Progenitor cell of endocrine pancreas (in vitro differentiated cells): ENCODE data around the gene FHOD3. TPM values are rescaled to one million over a fixed set of nuclear protein-coding genes. Genes with fewer than 3 reads are reported as not detected.

Experiments
- DNase-seq: peaks from one replicate; pipeline ENCODE4 v3.0.0; 2021; ENCODE audit warnings: low spot score; ENCODE audit not compliant: unreplicated experiment
- H3K27ac Mint-ChIP-seq: 2 replicates; pipeline ENCODE4 v1.8.0; 2021; ENCODE audit warnings: mild to moderate bottlenecking, moderate library complexity, mixed read lengths
- H3K27me3 Mint-ChIP-seq: 2 replicates; pipeline ENCODE4 v1.8.0; 2021; ENCODE audit warnings: mixed read lengths
- H3K36me3 Mint-ChIP-seq: 2 replicates; pipeline ENCODE4 v1.8.0; 2022; ENCODE audit warnings: mixed read lengths; ENCODE audit not compliant: insufficient read depth
- H3K4me1 Mint-ChIP-seq: 2 replicates; pipeline ENCODE4 v1.8.0; 2021; ENCODE audit warnings: low read depth, mixed read lengths
- H3K4me3 Mint-ChIP-seq: 2 replicates; pipeline ENCODE4 v1.8.0; 2021; ENCODE audit warnings: low read depth, mild to moderate bottlenecking, moderate library complexity, mixed read lengths
- H3K9me3 Mint-ChIP-seq: 2 replicates; pipeline ENCODE4 v1.8.0; 2021; ENCODE audit warnings: low read depth, mixed read lengths
- CTCF ChIP-seq: fragments of 200-600 bp; sonication (generic); IDR thresholded peaks from one replicate; pipeline ENCODE4 v1.5.0; 2021; ENCODE audit warnings: antibody characterized with exemption, mild to moderate bottlenecking; ENCODE audit not compliant: unreplicated experiment
- total RNA-seq: library from RNA; stranded (reverse); gene quantifications from 2 replicates; pipeline ENCODE4 v1.2.1, GENCODE V29; 2021

FHOD3 gene
- total RNA-seq, 1 donor from 2014 or later = 1.6 TPM

GRCh38 chr18:36658611-36659010, 361.1 kb downstream of the FHOD3 start:
- Mint-ChIP-seq H3K4me1 (no peaks in the 10 kb centered on the region), H3K4me3 (no peak overlapping the region), H3K36me3 (no peaks in the 10 kb centered on the region), H3K27me3 (peaks cover 7% of the 10 kb centered on the region), H3K9me3 (no peaks in the 10 kb centered on the region), H3K27ac (no peak overlapping the region)
- no peak for DNase-seq
- TF ChIP-seq CTCF = no peak

GRCh38 chr18:36660311-36660710, 362.8 kb downstream of the FHOD3 start:
- no peak for DNase-seq
- no peaks in the 10 kb centered on the region for H3K36me3 Mint-ChIP-seq
- H3K27me3 Mint-ChIP-seq = peaks cover 17% of the 10 kb centered on the region
- no peaks in the 10 kb centered on the region for H3K4me1 Mint-ChIP-seq
- TF ChIP-seq CTCF = no peak
- H3K4me3 Mint-ChIP-seq = no peak overlapping the region
- no peak overlapping the region for H3K27ac Mint-ChIP-seq
- H3K9me3 Mint-ChIP-seq = no peaks in the 10 kb centered on the region

GRCh38 chr18:36661999-36662398, 364.5 kb downstream of the FHOD3 start:
- TF ChIP-seq CTCF = no peak
- DNase-seq = no peak
- Mint-ChIP-seq H3K27me3 (peaks cover 24% of the 10 kb centered on the region), H3K27ac (no peak overlapping the region), H3K4me3 (no peak overlapping the region), H3K36me3 (no peaks in the 10 kb centered on the region), H3K4me1 (peaks cover 1% of the 10 kb centered on the region), H3K9me3 (no peaks in the 10 kb centered on the region)

- DNase-seq = no peak
- Mint-ChIP-seq H3K9me3 (no peaks in the 10 kb centered on the region), H3K27ac (no peak overlapping the region), H3K4me3 (no peak overlapping the region), H3K36me3 (no peaks in the 10 kb centered on the region), H3K4me1 (peaks cover 2% of the 10 kb centered on the region), H3K27me3 (peaks cover 25% of the 10 kb centered on the region)
- TF ChIP-seq CTCF = no peak
Measured at GRCh38 chr18:36663312-36663711, 365.8 kb downstream of the FHOD3 start.

GRCh38 chr18:36665952-36666351, 368.4 kb downstream of the FHOD3 start:
- no peak for TF ChIP-seq CTCF
- DNase-seq = no peak
- Mint-ChIP-seq H3K4me1 (peaks cover 2% of the 10 kb centered on the region), H3K4me3 (no peak overlapping the region), H3K27ac (no peak overlapping the region), H3K27me3 (peaks cover 32% of the 10 kb centered on the region), H3K9me3 (no peaks in the 10 kb centered on the region), H3K36me3 (no peaks in the 10 kb centered on the region)
